Spleen (tissue), 11 donors: Measurements from ENCODE around the gene PLCB1. TPM values are rescaled to one million over a fixed set of nuclear protein-coding genes. Genes with fewer than 3 reads are reported as not detected.

Experiments
- DNase-seq: peaks from one replicate; pipeline ENCODE4 v3.0.0-alpha.2; 2020
- H3K27ac ChIP-seq, 8 donors: fragments of 200-600 bp; sonication (generic) in 7 of 8; 1 replicate in 4 of 8; 2 replicates in 4 of 8; pipeline versions ENCODE4 v1.5.0 to v1.8.0; 2016 to 2021; ENCODE audit warnings: inconsistent platforms in 4 of 8, mild to moderate bottlenecking in 4 of 8, moderate library complexity in 1 of 8
- H3K27me3 ChIP-seq, 7 donors: fragments of 200-600 bp; sonication (generic) in 6 of 7; replicated peaks in 1 of 7; 1 replicate in 4 of 7; 2 replicates in 3 of 7; pipeline versions ENCODE4 v1.5.0 to v1.8.0; 2016 to 2021; ENCODE audit warnings: inconsistent platforms in 3 of 7, mild to moderate bottlenecking in 1 of 7
- H3K36me3 ChIP-seq, 6 donors: fragments of 200-600 bp; sonication (generic) in 5 of 6; 1 replicate in 4 of 6; 2 replicates in 2 of 6; pipeline versions ENCODE4 v1.5.0 to v1.8.0; 2016 to 2021; ENCODE audit warnings: inconsistent platforms in 2 of 6
- H3K4me1 ChIP-seq, 6 donors: fragments of 200-600 bp; sonication (generic) in 5 of 6; 1 replicate in 3 of 6; 2 replicates in 3 of 6; pipeline versions ENCODE4 v1.5.0 to v1.8.0; 2016 to 2021; ENCODE audit warnings: inconsistent platforms in 3 of 6
- H3K4me3 ChIP-seq, 8 donors: fragments of 200-600 bp; sonication (generic) in 7 of 8; 1 replicate in 4 of 8; 2 replicates in 4 of 8; pipeline versions ENCODE4 v1.5.0 to v1.8.0; 2016 to 2021; ENCODE audit warnings: inconsistent platforms in 4 of 8, mild to moderate bottlenecking in 4 of 8, moderate library complexity in 2 of 8
- H3K9me3 ChIP-seq, 8 donors: fragments of 200-600 bp; sonication (generic) in 7 of 8; 1 replicate in 4 of 8; 2 replicates in 4 of 8; pipeline versions ENCODE4 v1.5.0 to v1.8.0; 2016 to 2021; ENCODE audit warnings: inconsistent platforms in 4 of 8
- POLR2A ChIP-seq, 3 donors: fragments of 450-650 bp; IDR thresholded peaks; one replicate each; pipeline ENCODE4 v1.5.1; 2017; ENCODE audit warnings: antibody characterized with exemption in 3 of 3, mild to moderate bottlenecking in 1 of 3
- POLR2AphosphoS5 ChIP-seq, 3 donors: sonication (generic); formaldehyde crosslinking; IDR thresholded peaks; one replicate each; pipeline ENCODE4 v1.5.1; 2017; ENCODE audit warnings: antibody characterized with exemption in 3 of 3
- WGBS, 5 donors: extraction: QIAGEN DNeasy Blood & Tissue Kit in 3 of 5; methylation state at CpG; one replicate each; pipeline versions ENCODE4 v1.1.5 to v1.1.7; 2013 to 2018; 5-methylcytosine and 5-hydroxymethylcytosine counted together
- intact Hi-C: fragments of 100-400 bp; cut with DNase I; formaldehyde crosslinking; loops from one replicate; pipeline ENCODE4 v1.15.0; 2023; ENCODE audit warnings: low total_unique reads
- polyA plus RNA-seq, 3 donors: library from polyadenylated mRNA; stranded (reverse); fragments of 200-250 nt; gene quantifications; one replicate each; pipeline ENCODE4 v1.2.1, GENCODE V29; 2013
- total RNA-seq, 7 donors: library from RNA; depleted of rRNA in 3 of 7; stranded (reverse); fragments of >200 nt in 3 of 7; fragmentation: NEBNext Ultra II Directional in 4 of 7; extraction: Animal tissue kit (Norgen Biotek cat#: 25700) in 4 of 7; gene quantifications; one replicate each; pipeline versions ENCODE4 v1.1.0 to v1.2.1, GENCODE V29; 2016 to 2021
- TF ChIP-seq, protein P1 (sequence below), 11 experiments: fragments of 200-600 bp in 7 of 11; fragments of 450-650 bp in 4 of 11; sonication (generic) in 4 of 11; IDR thresholded peaks in 8 of 11; conservative IDR thresholded peaks in 3 of 11; 1 replicate in 7 of 11; 2 replicates in 4 of 11; pipeline versions ENCODE4 v1.4.0 to v1.8.0; 2016 to 2021; ENCODE audit warnings: antibody characterized with exemption in 11 of 11, inconsistent platforms in 4 of 11, mild to moderate bottlenecking in 1 of 11
- donor health status: healthy with polysubstance abuse.
- donor health status: DM: no; HTN: no; CAD: no; lungs with moderate emphysema.
- donor health status: DM: no; HTN: no; CAD: no.
- donor health status: Bipolar disorder and iron deficiency.
- donor health status: healthy.
- donor health status: DM: no; HTN: no; CAD: no.
- donor health status: DM: yes; HTN: yes; CAD: no.

Gene PLCB1
- total and polyA plus RNA-seq, 10 donors: 1.0 to 33.7 (median 16.2) TPM

DNA sequence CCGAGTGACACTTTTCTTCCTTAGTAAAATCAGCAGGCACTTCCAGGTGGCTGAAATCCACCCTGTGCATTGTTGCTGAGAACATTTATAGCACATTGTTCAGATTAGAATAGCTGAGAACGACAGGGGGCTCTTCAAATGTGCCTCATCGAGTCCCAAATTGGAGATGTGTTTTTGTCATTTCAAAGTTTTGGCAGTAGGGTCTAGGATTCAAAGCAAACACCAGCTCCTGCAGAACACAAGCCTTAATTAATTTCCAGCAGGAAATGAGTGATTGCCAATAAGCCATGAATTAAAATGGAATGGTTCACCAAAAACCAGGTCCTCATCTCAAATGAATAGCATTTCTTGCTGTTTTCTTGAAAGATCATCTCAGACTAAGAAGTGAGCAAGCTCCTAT lies 171.6 kb downstream of the PLCB1 start:
- intact Hi-C loops: no loop called here
- no peaks in the 10 kb centered on the region for H3K27me3 ChIP-seq
- no peaks in the 10 kb centered on the region for H3K36me3 ChIP-seq
- H3K9me3 ChIP-seq: no peaks in the 10 kb centered on the region
- TF ChIP-seq POLR2AphosphoS5 (IDR thresholded peaks at IDR 0.05) (no peak), POLR2A (IDR thresholded peaks at IDR 0.05) (no peak)
- TF ChIP-seq, protein P1, sequence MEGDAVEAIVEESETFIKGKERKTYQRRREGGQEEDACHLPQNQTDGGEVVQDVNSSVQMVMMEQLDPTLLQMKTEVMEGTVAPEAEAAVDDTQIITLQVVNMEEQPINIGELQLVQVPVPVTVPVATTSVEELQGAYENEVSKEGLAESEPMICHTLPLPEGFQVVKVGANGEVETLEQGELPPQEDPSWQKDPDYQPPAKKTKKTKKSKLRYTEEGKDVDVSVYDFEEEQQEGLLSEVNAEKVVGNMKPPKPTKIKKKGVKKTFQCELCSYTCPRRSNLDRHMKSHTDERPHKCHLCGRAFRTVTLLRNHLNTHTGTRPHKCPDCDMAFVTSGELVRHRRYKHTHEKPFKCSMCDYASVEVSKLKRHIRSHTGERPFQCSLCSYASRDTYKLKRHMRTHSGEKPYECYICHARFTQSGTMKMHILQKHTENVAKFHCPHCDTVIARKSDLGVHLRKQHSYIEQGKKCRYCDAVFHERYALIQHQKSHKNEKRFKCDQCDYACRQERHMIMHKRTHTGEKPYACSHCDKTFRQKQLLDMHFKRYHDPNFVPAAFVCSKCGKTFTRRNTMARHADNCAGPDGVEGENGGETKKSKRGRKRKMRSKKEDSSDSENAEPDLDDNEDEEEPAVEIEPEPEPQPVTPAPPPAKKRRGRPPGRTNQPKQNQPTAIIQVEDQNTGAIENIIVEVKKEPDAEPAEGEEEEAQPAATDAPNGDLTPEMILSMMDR (IDR thresholded peaks at IDR 0.05 in 8 of 11, conservative IDR thresholded peaks at IDR 0.05 in 3 of 11): no peak
- no peak overlapping the region for H3K4me3 ChIP-seq
- WGBS, 5 donors: 74 to 83% (median 81%) methylated on average over 3 of the region's 3 CpGs
- no peak for DNase-seq
- peaks cover 0 to 6% (median 0%) of the 10 kb centered on the region in 6 donors for H3K4me1 ChIP-seq
- no peak overlapping the region for H3K27ac ChIP-seq

DNA sequence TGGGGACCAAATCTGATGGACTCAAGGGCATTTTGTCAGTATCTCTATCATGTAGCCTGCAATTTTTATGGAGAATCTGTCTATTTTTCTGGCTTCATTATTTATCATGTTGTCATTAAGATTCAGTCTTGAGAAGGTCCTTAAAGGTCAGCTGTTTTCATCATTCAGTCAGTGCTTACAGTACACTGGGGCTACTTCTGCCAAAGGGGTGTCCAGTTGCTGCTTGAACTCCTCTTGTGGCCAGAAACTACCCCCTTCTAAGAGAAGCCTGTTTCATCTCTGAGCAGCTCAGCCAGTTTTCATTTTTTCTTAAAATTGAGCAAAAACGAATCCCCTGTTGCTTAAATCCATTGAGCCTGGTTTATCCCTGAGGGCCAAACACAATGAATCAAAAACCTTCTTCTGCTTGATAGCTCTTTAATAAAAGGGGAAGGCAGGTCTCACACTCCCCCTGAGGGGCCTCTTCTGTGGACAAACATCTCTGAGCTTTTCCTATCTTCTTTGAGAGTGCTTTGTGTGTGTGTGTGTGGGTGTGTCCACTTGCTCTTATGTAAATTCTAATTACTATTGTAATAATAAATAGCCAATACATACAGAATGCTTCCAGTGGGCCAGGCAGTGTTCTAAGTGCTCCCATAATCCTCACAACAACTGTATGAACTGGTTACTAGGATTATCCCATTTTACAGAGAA lies 172.2 kb downstream of the PLCB1 start:
- no peaks in the 10 kb centered on the region for H3K36me3 ChIP-seq
- H3K9me3 ChIP-seq: no peaks in the 10 kb centered on the region
- 54 to 78% (median 63%) methylated on average over 1 of the region's 1 CpG for WGBS, 5 donors
- H3K4me3 ChIP-seq: no peak overlapping the region
- TF ChIP-seq POLR2A (IDR thresholded peaks at IDR 0.05): no peak
- no peak for TF ChIP-seq POLR2AphosphoS5 (IDR thresholded peaks at IDR 0.05)
- TF ChIP-seq, protein P1 (IDR thresholded peaks at IDR 0.05 in 8 of 11, conservative IDR thresholded peaks at IDR 0.05 in 3 of 11): no peak
- H3K27ac ChIP-seq: no peak overlapping the region
- peaks cover 0 to 6% (median 0%) of the 10 kb centered on the region in 6 donors for H3K4me1 ChIP-seq
- intact Hi-C loops: no loop called here
- DNase-seq: no peak
- H3K27me3 ChIP-seq: no peaks in the 10 kb centered on the region

DNA sequence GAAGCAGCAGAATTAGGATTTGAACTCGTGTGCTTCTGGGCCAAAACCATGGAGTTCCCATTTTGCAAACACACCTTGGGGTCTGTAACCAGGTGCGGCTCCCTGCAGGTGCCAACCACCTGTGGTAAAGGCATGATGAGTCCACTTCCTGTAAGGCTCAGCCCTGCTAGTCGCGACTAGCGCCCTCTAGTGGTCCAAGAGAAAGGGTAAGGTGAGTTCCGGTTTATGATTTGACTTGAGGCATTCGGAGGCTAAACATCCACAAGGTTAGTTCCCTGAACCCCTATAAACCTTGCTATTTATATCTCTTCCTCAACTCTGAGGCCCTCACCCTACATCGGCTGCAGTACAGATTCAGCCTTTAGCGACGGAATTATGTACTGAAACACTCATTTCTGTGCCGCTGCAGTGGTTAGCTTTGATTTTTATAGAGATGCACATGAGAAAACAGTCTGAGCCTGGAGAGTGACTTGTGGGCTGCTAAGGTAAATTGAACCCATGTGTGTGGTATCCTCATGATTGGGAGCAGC lies 173.4 kb downstream of the PLCB1 start:
- no peaks in the 10 kb centered on the region for H3K36me3 ChIP-seq
- no peaks in the 10 kb centered on the region for H3K27me3 ChIP-seq
- H3K4me1 ChIP-seq: peaks cover 0 to 6% (median 0%) of the 10 kb centered on the region in 6 donors
- 55 to 68% (median 58%) methylated on average over 11 of the region's 11 CpGs for WGBS, 5 donors
- intact Hi-C loops: no loop called here
- H3K27ac ChIP-seq: no peak overlapping the region
- no peak overlapping the region for H3K4me3 ChIP-seq
- H3K9me3 ChIP-seq: no peaks in the 10 kb centered on the region
- no peak for TF ChIP-seq POLR2A (IDR thresholded peaks at IDR 0.05)
- TF ChIP-seq, protein P1 (IDR thresholded peaks at IDR 0.05 in 8 of 11, conservative IDR thresholded peaks at IDR 0.05 in 3 of 11): peak; percentile 12 to 75 (median 54)
- peak in 1 of 3 donors; percentile 20 for TF ChIP-seq POLR2AphosphoS5 (IDR thresholded peaks at IDR 0.05)
- peak; percentile 85 for DNase-seq

DNA sequence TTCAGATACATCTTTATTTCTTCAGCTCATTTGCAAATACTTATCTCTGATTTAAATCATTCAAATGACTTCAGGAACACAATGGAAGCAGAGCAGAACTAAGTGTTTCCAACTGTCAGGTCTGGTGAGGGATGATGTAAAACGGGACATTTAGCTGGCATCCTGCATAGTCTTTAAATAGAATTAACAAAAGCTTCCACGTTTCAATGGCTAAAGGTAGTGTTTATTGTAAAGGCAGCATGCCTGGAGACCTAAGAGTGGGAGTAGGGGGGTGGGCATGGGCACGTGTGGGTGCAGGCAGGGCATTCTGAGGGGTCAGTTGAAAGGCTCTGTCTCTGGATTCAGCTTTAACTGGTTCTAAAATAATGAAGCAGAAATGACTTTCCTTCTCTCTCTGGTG lies 174.9 kb downstream of the PLCB1 start:
- Histone ChIP-seq H3K4me1 (peaks cover 0 to 6% (median 0%) of the 10 kb centered on the region in 6 donors), H3K9me3 (no peaks in the 10 kb centered on the region), H3K27ac (no peak overlapping the region), H3K4me3 (no peak overlapping the region), H3K36me3 (no peaks in the 10 kb centered on the region), H3K27me3 (no peaks in the 10 kb centered on the region)
- DNase-seq: no peak
- TF ChIP-seq POLR2A (IDR thresholded peaks at IDR 0.05) (no peak), POLR2AphosphoS5 (IDR thresholded peaks at IDR 0.05) (no peak)
- TF ChIP-seq, protein P1 (IDR thresholded peaks at IDR 0.05 in 8 of 11, conservative IDR thresholded peaks at IDR 0.05 in 3 of 11): no peak
- 39 to 66% (median 43%) methylated on average over 3 of the region's 3 CpGs for WGBS, 5 donors
- intact Hi-C loops: no loop called here
